T-helper 17 cell (primary cell): Measurements from ENCODE around the gene KRT77. TPM values are rescaled to one million over a fixed set of nuclear protein-coding genes. Genes with fewer than 3 reads are reported as not detected.
"Not testable (repeated sequence)": the region's sequence is repeated elsewhere in the genome, so short reads cannot be mapped to it uniquely, and the experiment has no call there.

Experiments used
- ATAC-seq: fragments of 150-1000 bp; cut with Tn5 transposase; 2 replicates; pipeline ENCODE4 v1.10.0; 2021; ENCODE audit warnings: mild to moderate bottlenecking, moderate library complexity
- DNase-seq, 3 donors: peaks; one replicate each; pipeline versions ENCODE4 v3.0.0 to v3.0.0-alpha.2; 2020 to 2021
- H3K9me3 ChIP-seq: one replicate; pipeline ENCODE4 v1.7.0; 2013; ENCODE audit warnings: low read length, mild to moderate bottlenecking; ENCODE audit not compliant: control insufficient read depth, poor library complexity, severe bottlenecking
- H3K27ac Mint-ChIP-seq: one replicate; pipeline ENCODE4 v1.8.0; 2022; ENCODE audit warnings: mild to moderate bottlenecking, moderate library complexity, mixed read lengths
- H3K27me3 Mint-ChIP-seq: one replicate; pipeline ENCODE4 v1.8.0; 2022; ENCODE audit warnings: mixed read lengths
- H3K36me3 Mint-ChIP-seq: one replicate; pipeline ENCODE4 v1.8.0; 2022; ENCODE audit warnings: low read depth, mixed read lengths
- H3K4me1 Mint-ChIP-seq: one replicate; pipeline ENCODE4 v1.8.0; 2022; ENCODE audit warnings: mild to moderate bottlenecking, mixed read lengths
- H3K4me3 Mint-ChIP-seq: one replicate; pipeline ENCODE4 v1.8.0; 2022; ENCODE audit warnings: mild to moderate bottlenecking, moderate library complexity, mixed read lengths
- total RNA-seq, 4 donors: library from RNA in 2 of 4; stranded (reverse) in 2 of 4; gene quantifications; one replicate each; pipeline ENCODE4 v1.2.3 and lab custom pipeline; 2022 to 2026

Gene KRT77
- total RNA-seq, result not detected
- 0 reads per million in 2 donors for total RNA-seq (lab: John Stamatoyannopoulos, UW)

GRCh38 chr12:52703424-52703823 is at the start of gene KRT77:
Gene KRT77 (minus strand): TSS chr12:52703524. CDS start chr12:52703434, 90 bp downstream.
- Mint-ChIP-seq H3K27ac (no peak within 1 kb of the TSS), H3K27me3 (peaks cover 49% of the 10 kb centered on the region), H3K4me1 (peaks cover 4% of the 10 kb centered on the region), H3K36me3 (no peaks in the 10 kb centered on the region), H3K4me3 (no peak within 1 kb of the TSS)
- no peak for ATAC-seq
- no peaks in the 10 kb centered on the region for H3K9me3 ChIP-seq
- DNase-seq, result no peak

DNA sequence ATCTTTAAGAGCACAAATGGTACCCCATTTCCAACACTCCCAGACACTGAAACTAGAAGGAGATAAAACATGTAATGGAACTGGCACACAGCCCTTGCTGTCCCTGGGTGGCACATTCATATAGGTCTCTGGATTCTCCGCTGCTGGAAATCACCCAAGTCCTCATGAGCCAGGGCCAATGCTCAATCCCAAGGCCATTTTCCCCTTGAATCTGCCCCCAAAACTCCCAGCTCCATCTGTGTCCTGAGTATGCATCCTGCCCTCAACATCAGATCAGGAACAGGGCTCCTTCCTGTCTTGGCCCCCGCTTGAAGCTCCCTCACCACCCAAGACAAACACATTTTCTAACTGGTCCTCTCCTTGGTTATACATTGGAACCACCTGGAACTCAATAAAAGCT is 49.2 kb upstream of the KRT77 start:
- Mint-ChIP-seq H3K4me3 (no peak overlapping the region), H3K27me3 (peaks cover 26% of the 10 kb centered on the region), H3K4me1 (peaks cover 2% of the 10 kb centered on the region), H3K27ac (no peak overlapping the region), H3K36me3 (no peaks in the 10 kb centered on the region)
- ATAC-seq (no peak), DNase-seq (no peak)
- no peaks in the 10 kb centered on the region for H3K9me3 ChIP-seq

DNA sequence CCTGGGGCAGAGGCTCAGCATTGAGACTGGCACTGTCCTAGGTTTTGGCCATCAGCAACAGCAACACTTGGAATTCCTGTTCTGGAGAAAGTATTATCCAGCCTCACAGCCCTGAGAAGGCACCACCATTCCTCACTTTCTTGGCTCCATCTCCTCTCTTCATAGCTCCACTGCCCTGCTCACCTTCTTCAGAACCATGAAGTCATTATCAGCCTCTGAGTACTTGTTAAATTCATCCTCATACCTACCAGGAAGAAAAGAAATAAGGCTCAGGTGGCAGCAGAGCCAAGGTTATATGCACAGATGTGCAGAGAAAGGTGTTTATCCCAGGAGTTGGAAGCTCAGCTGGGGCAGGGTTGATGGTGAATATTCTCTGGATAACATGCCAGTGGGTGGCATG is 48.5 kb upstream of the KRT77 start:
- ATAC-seq (no peak), DNase-seq (no peak)
- Mint-ChIP-seq H3K4me1 (peaks cover 2% of the 10 kb centered on the region), H3K36me3 (no peaks in the 10 kb centered on the region), H3K4me3 (no peak overlapping the region), H3K27me3 (peaks cover 26% of the 10 kb centered on the region), H3K27ac (no peak overlapping the region)
- H3K9me3 ChIP-seq, result no peaks in the 10 kb centered on the region

DNA sequence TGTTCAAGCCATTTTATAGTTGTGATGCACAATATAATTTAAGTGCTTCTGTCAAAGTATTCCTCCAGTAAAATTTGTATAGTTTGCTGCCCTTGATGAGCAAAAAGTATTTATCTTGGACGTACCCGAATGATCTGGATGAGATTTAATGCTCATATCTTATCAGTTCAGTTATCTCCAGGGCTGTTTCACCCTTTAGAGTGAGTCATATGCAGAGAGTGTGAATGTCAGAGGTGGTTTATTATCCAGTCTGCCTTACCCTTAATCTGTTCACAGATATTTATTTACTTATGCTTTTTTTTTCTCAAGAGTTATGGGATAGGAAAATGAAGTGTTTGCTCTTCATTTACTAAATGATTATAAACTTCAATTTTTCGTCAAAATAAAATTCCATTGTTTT is 47.2 kb upstream of the KRT77 start:
- H3K9me3 ChIP-seq, DNase-seq, H3K4me1 Mint-ChIP-seq, ATAC-seq, H3K27ac Mint-ChIP-seq, H3K36me3 Mint-ChIP-seq, H3K4me3 Mint-ChIP-seq: not testable (repeated sequence)
- peaks cover 26% of the 10 kb centered on the region for H3K27me3 Mint-ChIP-seq

DNA sequence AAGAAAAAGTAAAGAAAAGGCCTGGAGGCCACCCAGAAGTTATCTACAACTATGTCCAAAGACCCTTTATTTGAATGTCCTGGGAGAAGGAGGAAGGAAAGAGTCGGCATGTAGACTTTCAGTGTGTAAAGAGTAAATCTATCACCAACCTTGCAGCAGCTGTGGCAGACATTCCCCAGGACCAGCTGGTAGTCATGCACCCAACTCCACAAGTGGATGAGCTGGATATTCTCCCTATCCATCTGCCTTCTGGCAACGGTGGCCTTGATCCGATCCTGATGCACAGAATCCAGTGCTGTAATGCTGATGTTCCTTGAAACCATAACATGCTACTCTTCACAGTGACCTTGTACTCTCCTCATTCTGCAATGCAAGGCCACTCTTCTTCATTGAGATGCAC is 46.5 kb upstream of the KRT77 start:
- DNase-seq (no peak), ATAC-seq (no peak)
- H3K27me3 Mint-ChIP-seq, result peaks cover 22% of the 10 kb centered on the region
- no peaks in the 10 kb centered on the region for H3K36me3 Mint-ChIP-seq
- no peaks in the 10 kb centered on the region for H3K9me3 ChIP-seq
- no peak overlapping the region for H3K27ac Mint-ChIP-seq
- peaks cover 2% of the 10 kb centered on the region for H3K4me1 Mint-ChIP-seq
- H3K4me3 Mint-ChIP-seq, result no peak overlapping the region

DNA sequence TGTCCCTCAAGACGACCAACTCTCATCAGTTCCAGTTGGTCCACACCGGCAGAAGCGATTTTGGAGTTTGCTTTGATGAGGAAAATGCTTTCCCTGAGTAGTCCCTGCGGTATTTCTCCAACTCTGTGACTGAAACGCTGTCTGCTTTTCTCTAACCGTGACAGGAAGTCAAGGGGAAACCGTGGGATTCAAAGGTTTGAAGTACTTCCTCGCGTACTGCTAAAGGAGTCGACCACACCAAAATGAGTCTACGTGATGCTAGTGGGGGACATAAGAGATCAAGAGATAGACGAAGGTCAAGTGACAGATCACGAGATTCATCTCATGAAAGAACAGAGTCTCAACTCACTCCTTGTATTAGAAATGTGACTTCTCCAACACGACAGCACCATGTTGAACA is 45.3 kb upstream of the KRT77 start:
- no peak overlapping the region for H3K4me3 Mint-ChIP-seq
- ATAC-seq, result no peak
- no peaks in the 10 kb centered on the region for H3K9me3 ChIP-seq
- no peak for DNase-seq
- no peak overlapping the region for H3K27ac Mint-ChIP-seq
- H3K27me3 Mint-ChIP-seq, result peaks cover 24% of the 10 kb centered on the region
- H3K36me3 Mint-ChIP-seq, result no peaks in the 10 kb centered on the region
- peaks cover 2% of the 10 kb centered on the region for H3K4me1 Mint-ChIP-seq

DNA sequence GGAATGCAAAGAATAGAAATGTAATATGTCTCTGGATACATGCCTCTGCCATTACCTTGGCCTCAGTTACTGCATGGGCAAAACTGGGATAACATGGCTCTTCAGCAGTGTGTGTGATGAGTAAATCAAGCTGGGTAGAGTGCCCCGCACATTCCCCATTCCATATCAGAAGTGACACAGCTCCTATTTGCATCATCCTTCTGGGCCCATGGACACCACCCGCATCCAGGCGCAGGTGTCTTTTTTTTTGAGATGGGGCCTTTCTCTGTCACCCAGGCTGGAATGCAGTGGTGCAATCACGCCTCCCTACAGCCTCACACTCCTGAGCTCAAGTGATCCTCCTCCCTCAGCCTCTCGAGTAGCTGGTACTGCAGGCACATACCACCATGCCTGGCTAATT is 42.2 kb upstream of the KRT77 start:
- H3K36me3 Mint-ChIP-seq, result no peaks in the 10 kb centered on the region
- no peak overlapping the region for H3K4me3 Mint-ChIP-seq
- no peaks in the 10 kb centered on the region for H3K9me3 ChIP-seq
- ATAC-seq (no peak), DNase-seq (no peak)
- H3K4me1 Mint-ChIP-seq, result peaks cover 2% of the 10 kb centered on the region
- H3K27me3 Mint-ChIP-seq, result peaks cover 29% of the 10 kb centered on the region
- no peak overlapping the region for H3K27ac Mint-ChIP-seq

DNA sequence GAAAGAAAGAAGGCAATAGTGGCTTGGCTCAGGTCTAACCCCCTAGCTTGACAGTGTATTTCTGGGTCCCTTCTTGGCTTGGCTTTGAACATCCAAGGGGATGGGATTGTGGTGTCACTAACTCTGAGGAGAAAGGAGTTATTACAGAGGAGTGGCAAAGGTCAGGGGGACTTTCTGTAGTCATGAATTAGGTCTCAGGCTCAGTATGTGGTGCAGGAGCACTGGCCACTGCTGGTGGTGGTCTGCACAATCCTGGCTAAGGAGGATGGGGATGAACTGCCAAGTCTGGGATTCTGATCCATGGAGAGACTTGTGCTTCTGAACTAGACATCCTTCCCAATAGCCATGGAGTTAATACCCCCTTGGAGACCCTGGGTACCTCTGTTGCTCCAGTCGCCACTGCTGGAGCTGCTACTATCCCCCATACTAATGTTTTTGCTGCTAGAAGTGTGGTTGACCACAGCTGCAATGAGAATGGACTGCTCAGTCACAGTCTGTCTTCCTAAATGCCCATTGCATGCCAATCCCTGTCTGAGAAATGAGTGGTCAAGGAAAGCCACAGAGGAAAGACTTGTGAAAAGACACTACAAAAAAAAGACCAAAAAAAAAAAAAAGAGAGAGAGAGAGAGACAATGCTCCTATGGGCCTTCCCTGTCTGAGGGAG is 41.3 kb upstream of the KRT77 start:
- DNase-seq, result no peak
- no peaks in the 10 kb centered on the region for H3K9me3 ChIP-seq
- H3K4me3 Mint-ChIP-seq, result no peak overlapping the region
- H3K27ac Mint-ChIP-seq, result no peak overlapping the region
- H3K36me3 Mint-ChIP-seq, result no peaks in the 10 kb centered on the region
- peaks cover 1% of the 10 kb centered on the region for H3K4me1 Mint-ChIP-seq
- peaks cover 34% of the 10 kb centered on the region for H3K27me3 Mint-ChIP-seq
- ATAC-seq, result no peak

DNA sequence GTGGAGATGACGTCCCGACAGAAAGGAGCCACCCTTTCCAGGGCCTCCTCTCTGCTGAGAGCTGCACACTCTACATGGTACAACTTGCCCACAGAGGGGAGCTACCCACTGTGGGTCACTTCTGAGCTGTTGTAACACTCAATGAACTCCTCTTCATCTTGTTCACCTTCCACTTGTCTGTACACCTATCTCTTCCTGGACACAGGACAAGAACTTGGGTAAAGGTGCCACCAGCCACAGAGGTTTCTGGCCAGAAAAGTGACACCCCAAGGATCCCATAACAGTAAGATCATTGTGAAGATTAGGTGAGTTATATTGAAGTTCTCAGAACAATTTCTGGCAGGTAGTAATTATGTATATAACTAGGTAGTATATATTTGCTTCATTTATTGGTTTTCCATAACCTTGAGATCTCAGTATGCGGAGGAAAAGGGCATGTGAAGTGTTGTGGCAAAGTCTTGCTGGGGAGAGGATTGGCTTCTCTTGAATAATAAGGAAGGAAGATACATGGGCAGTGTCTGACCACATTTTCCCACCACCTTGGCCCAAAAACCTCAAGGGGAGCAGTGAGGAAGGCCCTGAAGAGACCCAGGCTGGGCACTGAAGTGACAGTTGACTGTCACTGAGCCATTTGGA is 39.6 kb upstream of the KRT77 start:
- no peak overlapping the region for H3K4me3 Mint-ChIP-seq
- no peaks in the 10 kb centered on the region for H3K36me3 Mint-ChIP-seq
- no peaks in the 10 kb centered on the region for H3K9me3 ChIP-seq
- peaks cover 25% of the 10 kb centered on the region for H3K27me3 Mint-ChIP-seq
- ATAC-seq (no peak), DNase-seq (no peak)
- no peak overlapping the region for H3K27ac Mint-ChIP-seq
- H3K4me1 Mint-ChIP-seq, result no peaks in the 10 kb centered on the region

DNA sequence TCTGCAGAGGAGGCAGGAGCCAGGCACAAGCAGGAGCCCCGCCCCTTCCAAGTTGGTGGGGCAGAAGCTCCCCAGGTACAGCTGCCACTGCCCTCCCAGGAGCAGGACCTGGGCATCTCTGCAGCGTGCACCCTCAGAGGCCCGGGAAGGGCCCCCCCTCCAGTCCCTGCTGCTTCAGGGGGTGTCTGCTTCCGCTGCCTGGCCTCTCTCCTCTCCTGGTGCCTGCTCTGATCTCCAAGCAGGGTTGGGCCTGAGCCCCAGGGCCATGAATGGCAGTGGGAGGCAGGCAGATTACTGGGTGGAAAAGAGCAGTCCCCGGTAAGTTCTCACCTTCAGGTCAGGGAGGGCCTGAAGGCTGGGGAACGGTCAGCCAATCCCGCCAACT is 38.9 kb upstream of the KRT77 start:
- H3K27ac Mint-ChIP-seq, result no peak overlapping the region
- no peak for ATAC-seq
- H3K4me1 Mint-ChIP-seq, result no peaks in the 10 kb centered on the region
- H3K9me3 ChIP-seq, result no peaks in the 10 kb centered on the region
- peaks cover 26% of the 10 kb centered on the region for H3K27me3 Mint-ChIP-seq
- H3K36me3 Mint-ChIP-seq, result no peaks in the 10 kb centered on the region
- DNase-seq, result no peak
- no peak overlapping the region for H3K4me3 Mint-ChIP-seq

DNA sequence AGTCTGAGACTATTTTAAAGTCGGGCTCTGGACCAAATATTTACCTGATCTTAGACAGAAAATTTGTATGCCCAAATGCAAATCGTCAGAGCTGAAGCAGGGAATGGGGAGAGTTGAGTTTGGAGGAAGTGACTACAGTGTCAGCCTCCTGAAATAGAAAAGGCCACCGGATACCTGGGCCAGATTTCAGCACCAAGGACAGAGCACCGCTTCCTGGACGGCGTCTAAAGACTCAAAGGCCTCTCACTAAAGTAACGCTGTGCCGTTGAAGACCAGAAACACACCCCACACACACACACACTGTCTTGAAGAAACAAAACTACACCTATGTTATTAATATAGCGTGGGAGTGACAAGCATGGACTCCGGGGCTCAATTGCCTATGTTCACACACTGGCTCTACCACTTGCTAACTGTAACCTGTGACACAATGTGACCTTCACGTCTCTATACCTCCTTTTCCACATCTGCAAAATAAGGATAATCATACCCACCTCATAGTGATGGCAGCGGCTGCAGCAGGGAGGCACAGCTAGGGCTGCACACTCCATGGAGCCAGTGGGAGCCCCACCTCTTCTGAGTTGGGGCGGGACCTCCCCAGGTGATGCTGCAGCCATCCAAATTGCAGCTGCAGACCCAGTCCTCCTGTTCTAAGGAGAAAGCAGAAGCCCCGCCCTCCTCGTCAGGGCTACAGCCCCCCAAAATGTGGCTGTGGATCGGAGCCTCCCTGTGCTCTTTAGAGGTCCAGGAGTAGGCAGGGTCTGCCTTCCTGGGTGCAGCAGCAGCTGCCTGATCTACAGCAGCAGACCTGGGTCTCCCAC is 38.3 kb upstream of the KRT77 start:
- Mint-ChIP-seq H3K4me3 (no peak overlapping the region), H3K4me1 (no peaks in the 10 kb centered on the region), H3K27me3 (peaks cover 30% of the 10 kb centered on the region), H3K27ac (no peak overlapping the region), H3K36me3 (peaks cover 2% of the 10 kb centered on the region)
- no peaks in the 10 kb centered on the region for H3K9me3 ChIP-seq
- ATAC-seq, result no peak
- peak in 1 of 3 donors; percentile 27 for DNase-seq

DNA sequence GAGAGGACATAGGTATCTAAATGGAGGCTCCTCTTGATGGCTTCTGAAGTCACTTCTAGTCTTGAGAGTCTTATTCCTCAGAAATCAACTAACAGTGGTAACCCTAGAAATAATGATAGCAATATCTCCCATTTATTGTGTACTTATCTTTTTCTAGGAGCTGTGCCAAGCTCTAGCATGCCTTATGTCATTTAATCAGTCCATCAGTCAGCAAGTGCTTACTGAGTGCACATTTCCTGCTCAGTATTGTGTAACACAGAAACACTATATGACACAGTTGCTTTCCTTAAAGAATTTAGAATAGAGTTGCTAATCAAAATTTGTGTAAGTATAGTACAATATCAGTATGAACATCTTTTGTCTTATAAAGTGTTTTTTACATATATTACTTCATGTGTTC is 37.3 kb upstream of the KRT77 start:
- no peak for DNase-seq
- peaks cover 2% of the 10 kb centered on the region for H3K36me3 Mint-ChIP-seq
- no peaks in the 10 kb centered on the region for H3K9me3 ChIP-seq
- no peaks in the 10 kb centered on the region for H3K4me1 Mint-ChIP-seq
- peaks cover 37% of the 10 kb centered on the region for H3K27me3 Mint-ChIP-seq
- no peak for ATAC-seq
- no peak overlapping the region for H3K27ac Mint-ChIP-seq
- H3K4me3 Mint-ChIP-seq, result no peak overlapping the region

- ATAC-seq, result no peak
- Mint-ChIP-seq H3K27me3 (peaks cover 43% of the 10 kb centered on the region), H3K36me3 (peaks cover 2% of the 10 kb centered on the region), H3K27ac (no peak overlapping the region), H3K4me3 (no peak overlapping the region), H3K4me1 (no peaks in the 10 kb centered on the region)
- DNase-seq, result no peak
- H3K9me3 ChIP-seq, result no peaks in the 10 kb centered on the region
These were observed 36.6 kb upstream of the KRT77 start for GRCh38 chr12:52739963-52740362.
